GM12878 (cell line): ENCODE data around the gene IGFBP2. TPM values are rescaled to one million over a fixed set of nuclear protein-coding genes. Genes with fewer than 3 reads are reported as not detected.

Experiments used
- ATAC-seq: fragments of 200-7000 bp; cut with Tn5 transposase; 3 replicates; pipeline ENCODE4 v1.9.1; 2020; ENCODE audit warnings: mild to moderate bottlenecking, moderate library complexity
- BruUV-seq: library from RNA; stranded (reverse); fragments of 400-500 nt; replicated peaks from 2 replicates; lab custom pipeline; 2021; lab: Mats Ljungman, UMichigan
- CTCF ChIA-PET: fragments of 300-600 bp; sonication (Branson Sonifier 250); formaldehyde crosslinking; extraction: SDS; loops from one replicate; lab custom pipeline; 2021; ENCODE audit warnings: inconsistent platforms; lab: Yijun Ruan, JAX
- POLR2A ChIA-PET: fragments of 350-600 bp; formaldehyde crosslinking; extraction: SDS; loops from one replicate; lab custom pipeline; 2021; ENCODE audit warnings: inconsistent platforms; lab: Charles Lee
- RAD21 ChIA-PET: fragments of 300-600 bp; sonication (Branson Sonifier 250); formaldehyde crosslinking; loops from one replicate; lab custom pipeline; 2023; ENCODE audit warnings: antibody characterized with exemption; ENCODE audit not compliant: unreplicated experiment; lab: Charles Lee
- SMC1A ChIA-PET: fragments of 300-600 bp; sonication (Branson Sonifier 250); formaldehyde crosslinking; loops from one replicate; lab custom pipeline; 2023; ENCODE audit not compliant: unreplicated experiment, uncharacterized antibody; lab: Charles Lee
- DNase-seq: peaks from one replicate; pipeline ENCODE4 v3.0.0-alpha.2; 2011; ENCODE audit warnings: low read depth, low spot score
- FAIRE-seq: peaks from 3 replicates; lab custom pipeline; 2011; peaks lifted over from hg19 to GRCh38; lab: Jason Lieb, UNC
- H2AFZ ChIP-seq: 2 replicates; pipeline ENCODE4 v1.6.0; 2011; ENCODE audit warnings: low read depth, low read length, control low read depth; ENCODE audit not compliant: control insufficient read depth
- H3K27ac ChIP-seq: 2 replicates; pipeline ENCODE4 v1.5.1; 2011; ENCODE audit warnings: control low read depth; ENCODE audit not compliant: control insufficient read depth, insufficient read depth
- H3K27me3 ChIP-seq, 2 experiments: replicated peaks in 1 of 2; 2 replicates each; pipeline versions ENCODE4 v1.6.0 to v1.6.1; 2011; ENCODE audit warnings: low read length in 1 of 2; ENCODE audit not compliant: control insufficient read depth in 2 of 2, insufficient read depth in 2 of 2
- H3K36me3 ChIP-seq, 2 experiments: 2 replicates each; pipeline ENCODE4 v1.5.1; 2011; ENCODE audit warnings: low read length in 1 of 2; ENCODE audit not compliant: control insufficient read depth in 2 of 2, insufficient read depth in 2 of 2
- H3K4me1 ChIP-seq: 2 replicates; pipeline ENCODE4 v1.6.1; 2011; ENCODE audit warnings: mild to moderate bottlenecking, low read length, moderate library complexity, mixed read lengths; ENCODE audit not compliant: control insufficient read depth, insufficient read depth
- H3K4me2 ChIP-seq: 2 replicates; pipeline ENCODE4 v1.6.0; 2011; ENCODE audit warnings: control low read depth; ENCODE audit not compliant: control insufficient read depth, insufficient read depth
- H3K4me3 ChIP-seq: fragments of 200-600 bp; sonication (generic); 2 replicates; pipeline ENCODE4 v1.5.1; 2016
- H3K79me2 ChIP-seq: 2 replicates; pipeline ENCODE4 v1.6.0; 2011; ENCODE audit warnings: low read length; ENCODE audit not compliant: control insufficient read depth, insufficient read depth
- H3K9ac ChIP-seq: 2 replicates; pipeline ENCODE4 v1.8.0; 2011; ENCODE audit warnings: low read length, control low read depth, mixed read lengths; ENCODE audit not compliant: control insufficient read depth, insufficient read depth
- H3K9me3 ChIP-seq: replicated peaks from 3 replicates; pipeline ENCODE4 v1.5.1; 2011; ENCODE audit warnings: mild to moderate bottlenecking, low read length; ENCODE audit not compliant: control insufficient read depth, insufficient read depth
- H4K20me1 ChIP-seq: 2 replicates; pipeline ENCODE4 v1.6.0; 2011; ENCODE audit not compliant: control insufficient read depth, insufficient read depth
- BCL11A ChIP-seq: IDR thresholded peaks from 2 replicates; pipeline ENCODE4 v1.6.1; 2011; ENCODE audit warnings: low read depth, low read length
- BHLHE40 ChIP-seq, 2 experiments: fragments of 450-650 bp in 1 of 2; IDR thresholded peaks; 2 replicates each; pipeline ENCODE4 v1.6.1; 2011 to 2017; ENCODE audit warnings: low read depth in 2 of 2, borderline replicate concordance in 1 of 2, improper control_type of control experiment in 1 of 2, low read length in 1 of 2, mild to moderate bottlenecking in 1 of 2
- CREB1 ChIP-seq: IDR thresholded peaks from 2 replicates; pipeline ENCODE4 v1.6.1; 2012; ENCODE audit warnings: low read depth, mild to moderate bottlenecking, inconsistent platforms
- EP300 ChIP-seq, 2 experiments: fragments of 150-350 bp in 1 of 2; IDR thresholded peaks; 2 replicates each; pipeline ENCODE4 v1.6.1; 2011 to 2012; ENCODE audit warnings: low read depth in 2 of 2, low read length in 2 of 2, borderline replicate concordance in 1 of 2, improper control_type of control experiment in 1 of 2, inconsistent platforms in 1 of 2; ENCODE audit not compliant: control insufficient read depth in 1 of 2
- FOXK2 ChIP-seq: fragments of 450-650 bp; IDR thresholded peaks from 2 replicates; pipeline ENCODE4 v1.6.1; 2017; ENCODE audit warnings: mild to moderate bottlenecking, moderate library complexity
- IRF4 ChIP-seq: IDR thresholded peaks from 2 replicates; pipeline ENCODE4 v1.6.1; 2011; ENCODE audit warnings: low read depth, low read length
- LARP7 ChIP-seq: fragments of 450-650 bp; IDR thresholded peaks from 2 replicates; pipeline ENCODE4 v1.6.1; 2017; ENCODE audit warnings: mild to moderate bottlenecking
- NFYB ChIP-seq: IDR thresholded peaks from 2 replicates; pipeline ENCODE4 v1.6.1; 2011; ENCODE audit warnings: low read depth, mild to moderate bottlenecking, low read length, improper control_type of control experiment, moderate library complexity; ENCODE audit not compliant: insufficient read depth
- POLR2A ChIP-seq: IDR thresholded peaks from 2 replicates; pipeline ENCODE4 v1.6.1; 2011; ENCODE audit warnings: low read depth, mild to moderate bottlenecking, low read length
- RFX5 ChIP-seq: IDR thresholded peaks from 2 replicates; pipeline ENCODE4 v1.6.1; 2011; ENCODE audit warnings: low read depth, low read length, improper control_type of control experiment
- SP1 ChIP-seq: IDR thresholded peaks from one replicate; pipeline ENCODE4 v1.6.1; 2011; ENCODE audit warnings: low read depth, low read length
- SUZ12 ChIP-seq: fragments of 200-600 bp; sonication (generic); IDR thresholded peaks from one replicate; pipeline ENCODE4 v1.6.1; 2018; ENCODE audit warnings: antibody characterized with exemption, mild to moderate bottlenecking; ENCODE audit not compliant: unreplicated experiment
- YBX1 ChIP-seq: fragments of 450-650 bp; IDR thresholded peaks from 2 replicates; pipeline ENCODE4 v1.6.1; 2016; ENCODE audit warnings: antibody characterized with exemption
- ZBED1 ChIP-seq: IDR thresholded peaks from 2 replicates; pipeline ENCODE4 v1.6.1; 2016; ENCODE audit warnings: borderline replicate concordance
- WGBS: methylation state at CpG from one replicate; pipeline ENCODE4 v1.1.6; 2016; ENCODE audit warnings: low lambda C conversion rate; ENCODE audit not compliant: insufficient replicate concordance, insufficient coverage; ENCODE audit errors: missing lambda C conversion rate; 5-methylcytosine and 5-hydroxymethylcytosine counted together
- in situ Hi-C: fragments of 300-500 bp; cut with MboI; formaldehyde crosslinking; loops from 9 replicates; pipeline ENCODE4 v1.14.3; 2018; ENCODE audit warnings: mixed read lengths
- intact Hi-C: fragments of 100-400 bp; cut with micrococcal nuclease; formaldehyde crosslinking; loops from one replicate; pipeline ENCODE4 v1.14.2; 2022; ENCODE audit not compliant: unreplicated experiment
- polyA plus RNA-seq, 11 experiments: library from polyadenylated mRNA; depleted of rRNA in 4 of 11; unstranded in 6 of 11; stranded (reverse) in 5 of 11; fragments of >200 nt; fragmentation: Nextera tagmentation in 4 of 11; fragmentation: Illumina TruSeq in 1 of 11; extraction: Ambion mirVana in 4 of 11; extraction: Trizol in 1 of 11; gene quantifications; 1 replicate in 1 of 11; 2 replicates in 10 of 11; pipeline versions ENCODE4 v1.2.1 to v1.2.3, GENCODE V29; 2011 to 2016; ENCODE audit warnings: inconsistent platforms in 2 of 11, missing spikeins in 2 of 11, low read depth in 1 of 11
- total RNA-seq, 4 experiments: library from RNA; depleted of rRNA in 3 of 4; stranded (reverse); fragments of >200 nt in 3 of 4; fragmentation: Illumina TruSeq in 1 of 4; extraction: Trizol in 1 of 4; gene quantifications; 2 replicates each; pipeline versions ENCODE4 v1.2.1 to v1.2.3, GENCODE V29; 2013 to 2021
- TF ChIP-seq, protein P1 (sequence below): fragments of 450-650 bp; IDR thresholded peaks from 2 replicates; pipeline ENCODE4 v1.6.1; 2018; ENCODE audit warnings: borderline replicate concordance, mild to moderate bottlenecking; ENCODE audit not compliant: partially characterized antibody
- TF ChIP-seq, protein P2 (sequence below): fragments of 450-650 bp; IDR thresholded peaks from 2 replicates; pipeline ENCODE4 v1.6.1; 2017; ENCODE audit warnings: mild to moderate bottlenecking, moderate library complexity
- TF ChIP-seq, protein P3 (sequence below): IDR thresholded peaks from 2 replicates; pipeline ENCODE4 v1.6.1; 2011; ENCODE audit warnings: borderline replicate concordance, low read depth, mild to moderate bottlenecking, moderate library complexity, mixed read lengths, low read length; ENCODE audit not compliant: insufficient read depth; ENCODE audit errors: extremely low read length
- TF ChIP-seq, protein P4 (sequence below): fragments of 450-650 bp; IDR thresholded peaks from 2 replicates; pipeline ENCODE4 v1.6.1; 2016; ENCODE audit warnings: mild to moderate bottlenecking

IGFBP2 gene
- total and polyA plus RNA-seq, 10 of the 15 experiments (the other 5 are each of a cell fraction or from before 2014, with no cell fraction given) = 0.11 to 1.5 (median 0.38) TPM; not detected in 5

DNA sequence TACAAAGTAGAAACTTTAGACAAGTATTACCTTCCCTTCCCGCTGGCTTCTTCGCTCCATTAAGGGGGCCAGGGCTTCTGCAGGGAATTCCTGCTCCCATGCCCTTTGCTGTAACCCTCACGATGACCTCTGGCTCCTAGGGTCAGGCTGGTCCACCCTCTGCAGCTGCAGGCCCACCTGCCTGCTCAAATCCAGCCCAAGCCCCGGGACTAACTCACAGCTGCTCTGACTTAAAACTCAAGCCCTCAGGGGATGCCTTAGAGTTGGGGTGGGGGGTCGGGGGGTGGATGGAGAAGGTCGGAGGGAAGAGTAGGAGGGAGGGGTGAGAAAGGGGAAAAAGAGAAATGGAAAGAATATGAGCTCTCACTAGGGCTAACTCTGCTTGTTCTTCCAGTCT is 57.2 kb downstream of the IGFBP2 start:
- CTCF ChIA-PET = no interaction called here
- TF ChIP-seq BCL11A = no peak
- TF ChIP-seq LARP7 = no peak
- TF ChIP-seq RFX5 = no peak
- TF ChIP-seq, protein P1, sequence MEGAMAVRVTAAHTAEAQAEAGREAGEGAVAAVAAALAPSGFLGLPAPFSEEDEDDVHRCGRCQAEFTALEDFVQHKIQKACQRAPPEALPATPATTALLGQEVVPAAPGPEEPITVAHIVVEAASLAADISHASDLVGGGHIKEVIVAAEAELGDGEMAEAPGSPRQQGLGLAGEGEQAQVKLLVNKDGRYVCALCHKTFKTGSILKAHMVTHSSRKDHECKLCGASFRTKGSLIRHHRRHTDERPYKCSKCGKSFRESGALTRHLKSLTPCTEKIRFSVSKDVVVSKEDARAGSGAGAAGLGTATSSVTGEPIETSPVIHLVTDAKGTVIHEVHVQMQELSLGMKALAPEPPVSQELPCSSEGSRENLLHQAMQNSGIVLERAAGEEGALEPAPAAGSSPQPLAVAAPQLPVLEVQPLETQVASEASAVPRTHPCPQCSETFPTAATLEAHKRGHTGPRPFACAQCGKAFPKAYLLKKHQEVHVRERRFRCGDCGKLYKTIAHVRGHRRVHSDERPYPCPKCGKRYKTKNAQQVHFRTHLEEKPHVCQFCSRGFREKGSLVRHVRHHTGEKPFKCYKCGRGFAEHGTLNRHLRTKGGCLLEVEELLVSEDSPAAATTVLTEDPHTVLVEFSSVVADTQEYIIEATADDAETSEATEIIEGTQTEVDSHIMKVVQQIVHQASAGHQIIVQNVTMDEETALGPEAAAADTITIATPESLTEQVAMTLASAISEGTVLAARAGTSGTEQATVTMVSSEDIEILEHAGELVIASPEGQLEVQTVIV = no peak
- TF ChIP-seq EP300 (IDR thresholded peaks at IDR 0.05; ENCODE audit: borderline replicate concordance in 1 of 2, control insufficient read depth in 1 of 2, low read depth in 2 of 2, low read length in 2 of 2) = no peak
- no peak for TF ChIP-seq SP1
- TF ChIP-seq POLR2A = no peak
- TF ChIP-seq FOXK2 = no peak
- TF ChIP-seq ZBED1 = no peak
- TF ChIP-seq, protein P2, sequence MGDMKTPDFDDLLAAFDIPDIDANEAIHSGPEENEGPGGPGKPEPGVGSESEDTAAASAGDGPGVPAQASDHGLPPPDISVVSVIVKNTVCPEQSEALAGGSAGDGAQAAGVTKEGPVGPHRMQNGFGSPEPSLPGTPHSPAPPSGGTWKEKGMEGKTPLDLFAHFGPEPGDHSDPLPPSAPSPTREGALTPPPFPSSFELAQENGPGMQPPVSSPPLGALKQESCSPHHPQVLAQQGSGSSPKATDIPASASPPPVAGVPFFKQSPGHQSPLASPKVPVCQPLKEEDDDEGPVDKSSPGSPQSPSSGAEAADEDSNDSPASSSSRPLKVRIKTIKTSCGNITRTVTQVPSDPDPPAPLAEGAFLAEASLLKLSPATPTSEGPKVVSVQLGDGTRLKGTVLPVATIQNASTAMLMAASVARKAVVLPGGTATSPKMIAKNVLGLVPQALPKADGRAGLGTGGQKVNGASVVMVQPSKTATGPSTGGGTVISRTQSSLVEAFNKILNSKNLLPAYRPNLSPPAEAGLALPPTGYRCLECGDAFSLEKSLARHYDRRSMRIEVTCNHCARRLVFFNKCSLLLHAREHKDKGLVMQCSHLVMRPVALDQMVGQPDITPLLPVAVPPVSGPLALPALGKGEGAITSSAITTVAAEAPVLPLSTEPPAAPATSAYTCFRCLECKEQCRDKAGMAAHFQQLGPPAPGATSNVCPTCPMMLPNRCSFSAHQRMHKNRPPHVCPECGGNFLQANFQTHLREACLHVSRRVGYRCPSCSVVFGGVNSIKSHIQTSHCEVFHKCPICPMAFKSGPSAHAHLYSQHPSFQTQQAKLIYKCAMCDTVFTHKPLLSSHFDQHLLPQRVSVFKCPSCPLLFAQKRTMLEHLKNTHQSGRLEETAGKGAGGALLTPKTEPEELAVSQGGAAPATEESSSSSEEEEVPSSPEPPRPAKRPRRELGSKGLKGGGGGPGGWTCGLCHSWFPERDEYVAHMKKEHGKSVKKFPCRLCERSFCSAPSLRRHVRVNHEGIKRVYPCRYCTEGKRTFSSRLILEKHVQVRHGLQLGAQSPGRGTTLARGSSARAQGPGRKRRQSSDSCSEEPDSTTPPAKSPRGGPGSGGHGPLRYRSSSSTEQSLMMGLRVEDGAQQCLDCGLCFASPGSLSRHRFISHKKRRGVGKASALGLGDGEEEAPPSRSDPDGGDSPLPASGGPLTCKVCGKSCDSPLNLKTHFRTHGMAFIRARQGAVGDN = no peak
- TF ChIP-seq, protein P3, sequence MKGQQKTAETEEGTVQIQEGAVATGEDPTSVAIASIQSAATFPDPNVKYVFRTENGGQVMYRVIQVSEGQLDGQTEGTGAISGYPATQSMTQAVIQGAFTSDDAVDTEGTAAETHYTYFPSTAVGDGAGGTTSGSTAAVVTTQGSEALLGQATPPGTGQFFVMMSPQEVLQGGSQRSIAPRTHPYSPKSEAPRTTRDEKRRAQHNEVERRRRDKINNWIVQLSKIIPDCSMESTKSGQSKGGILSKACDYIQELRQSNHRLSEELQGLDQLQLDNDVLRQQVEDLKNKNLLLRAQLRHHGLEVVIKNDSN = no peak
- no peak for TF ChIP-seq IRF4
- TF ChIP-seq CREB1 = no peak
- TF ChIP-seq YBX1 = no peak
- TF ChIP-seq SUZ12 = no peak
- TF ChIP-seq BHLHE40 (IDR thresholded peaks at IDR 0.05; ENCODE audit: borderline replicate concordance in 1 of 2, low read depth in 2 of 2, low read length in 1 of 2) = no peak
- TF ChIP-seq, protein P4, sequence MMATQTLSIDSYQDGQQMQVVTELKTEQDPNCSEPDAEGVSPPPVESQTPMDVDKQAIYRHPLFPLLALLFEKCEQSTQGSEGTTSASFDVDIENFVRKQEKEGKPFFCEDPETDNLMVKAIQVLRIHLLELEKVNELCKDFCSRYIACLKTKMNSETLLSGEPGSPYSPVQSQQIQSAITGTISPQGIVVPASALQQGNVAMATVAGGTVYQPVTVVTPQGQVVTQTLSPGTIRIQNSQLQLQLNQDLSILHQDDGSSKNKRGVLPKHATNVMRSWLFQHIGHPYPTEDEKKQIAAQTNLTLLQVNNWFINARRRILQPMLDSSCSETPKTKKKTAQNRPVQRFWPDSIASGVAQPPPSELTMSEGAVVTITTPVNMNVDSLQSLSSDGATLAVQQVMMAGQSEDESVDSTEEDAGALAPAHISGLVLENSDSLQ = no peak
- no peak for TF ChIP-seq NFYB

More for the DNA sequence above, 57.2 kb downstream of the IGFBP2 start:
- DNase-seq = no peak
- no peaks in the 10 kb centered on the region for H3K36me3 ChIP-seq
- 17% methylated on average over 4 of the region's 6 CpGs for WGBS
- H2AFZ ChIP-seq = no peak overlapping the region
- H3K9me3 ChIP-seq = no peaks in the 10 kb centered on the region
- RAD21 ChIA-PET = no interaction called here
- H4K20me1 ChIP-seq = no peaks in the 10 kb centered on the region
- peaks cover 10 to 16% of the 10 kb centered on the region in 2 experiments for H3K27me3 ChIP-seq
- no peaks in the 10 kb centered on the region for H3K4me1 ChIP-seq
- no peaks in the 10 kb centered on the region for H3K79me2 ChIP-seq
- no peak for ATAC-seq
- no peak overlapping the region for H3K27ac ChIP-seq
- H3K4me2 ChIP-seq = no peak overlapping the region
- intact Hi-C loops = loop anchor here (10.0 kb wide), 1 partner anchor 534 kb away; no protein-coding TSS in a partner anchor
- H3K4me3 ChIP-seq = no peak overlapping the region
- no TSS peak for BruUV-seq
- POLR2A ChIA-PET = no interaction called here
- SMC1A ChIA-PET = no interaction called here
- no peak overlapping the region for H3K9ac ChIP-seq
- no peak for FAIRE-seq
- in situ Hi-C loops = no loop called here
